Neural cell (in vitro differentiated cells): ENCODE measurements around the gene RBP5. TPM values are rescaled to one million over a fixed set of nuclear protein-coding genes. Genes with fewer than 3 reads are reported as not detected.
A peak's percentile ranks its signal among the peaks of the same experiment; 100 is the strongest.

Experiments
- H2AFZ ChIP-seq: fragments of 200-600, 300-800 bp; sonication (generic), shearing (Covaris generic); 2 replicates; pipeline ENCODE4 v1.6.0; 2014; ENCODE audit warnings: low read depth, mild to moderate bottlenecking, antibody characterized with exemption, low read length, moderate library complexity
- H3F3A ChIP-seq: fragments of 200-600 bp; shearing (Covaris generic); 2 replicates; pipeline ENCODE4 v1.6.1; 2016; ENCODE audit warnings: mild to moderate bottlenecking, moderate library complexity, mixed read lengths, antibody characterized with exemption, low read length; ENCODE audit not compliant: insufficient read depth, poor library complexity, severe bottlenecking
- H3K27ac ChIP-seq: fragments of 200-600, 300-800 bp; sonication (generic), shearing (Covaris generic); 2 replicates; pipeline ENCODE4 v1.5.1; 2014; ENCODE audit warnings: mild to moderate bottlenecking, low read length, moderate library complexity
- H3K27me3 ChIP-seq: fragments of 300-800, 200-600 bp; sonication (generic), shearing (Covaris generic); 2 replicates; pipeline ENCODE4 v1.6.0; 2014; ENCODE audit warnings: mild to moderate bottlenecking, low read depth, low read length, moderate library complexity; ENCODE audit not compliant: insufficient read depth
- H3K36me3 ChIP-seq: fragments of 300-800, 200-600 bp; sonication (generic), shearing (Covaris generic); 2 replicates; pipeline ENCODE4 v1.5.1; 2014; ENCODE audit warnings: mild to moderate bottlenecking, antibody characterized with exemption, low read length, moderate library complexity; ENCODE audit not compliant: insufficient read depth
- H3K4me2 ChIP-seq: fragments of 300-800, 200-600 bp; sonication (generic), shearing (Covaris generic); 2 replicates; pipeline ENCODE4 v1.6.0; 2014; ENCODE audit warnings: mild to moderate bottlenecking, low read length
- H3K4me3 ChIP-seq: fragments of 300-800, 200-600 bp; sonication (generic), shearing (Covaris generic); 2 replicates; pipeline ENCODE4 v1.5.1; 2014; ENCODE audit warnings: mild to moderate bottlenecking, low read length, moderate library complexity
- H3K79me2 ChIP-seq: fragments of 200-600 bp; shearing (Covaris generic); replicated peaks from 2 replicates; pipeline ENCODE4 v1.6.0; 2014; ENCODE audit warnings: mild to moderate bottlenecking, low read length, moderate library complexity; ENCODE audit not compliant: insufficient read depth
- H3K9ac ChIP-seq: fragments of 300-800, 200-600 bp; sonication (generic), shearing (Covaris generic); 2 replicates; pipeline ENCODE4 v1.6.1; 2016; ENCODE audit warnings: mild to moderate bottlenecking, low read length, mixed read lengths
- H3K9me2 ChIP-seq: fragments of 200-600 bp; shearing (Covaris generic); 2 replicates; pipeline ENCODE4 v1.6.1; 2016; ENCODE audit warnings: mild to moderate bottlenecking, low read length, mixed read lengths; ENCODE audit not compliant: insufficient read depth
- H3K9me3 ChIP-seq: fragments of 200-600, 300-800 bp; sonication (generic), shearing (Covaris generic); 2 replicates; pipeline ENCODE4 v1.6.1; 2016; ENCODE audit warnings: mild to moderate bottlenecking, mixed run types, low read length, moderate library complexity, mixed read lengths
- H4K20me1 ChIP-seq: fragments of 200-600 bp; shearing (Covaris generic); 2 replicates; pipeline ENCODE4 v1.6.1; 2016; ENCODE audit warnings: mild to moderate bottlenecking, mixed run types; ENCODE audit not compliant: insufficient read depth
- CTCF ChIP-seq: fragments of 450-650 bp; IDR thresholded peaks from 2 replicates; pipeline ENCODE4 v1.5.1; 2014; ENCODE audit warnings: antibody characterized with exemption, mild to moderate bottlenecking, moderate library complexity; ENCODE audit not compliant: poor library complexity, severe bottlenecking
- EP300 ChIP-seq: fragments of 450-650 bp; conservative IDR thresholded peaks from 2 replicates; pipeline ENCODE4 v1.6.1; 2014; ENCODE audit warnings: antibody characterized with exemption, mild to moderate bottlenecking, moderate library complexity; ENCODE audit not compliant: poor library complexity, severe bottlenecking
- EZH2 ChIP-seq: fragments of 200-600, 300-800 bp; shearing (Covaris generic), sonication (generic); IDR thresholded peaks from 2 replicates; pipeline ENCODE4 v1.6.1; 2014; ENCODE audit warnings: antibody characterized with exemption, low read length, borderline replicate concordance, mild to moderate bottlenecking; ENCODE audit not compliant: insufficient read depth, poor library complexity, severe bottlenecking
- MXI1 ChIP-seq: fragments of 450-650 bp; conservative IDR thresholded peaks from 2 replicates; pipeline ENCODE4 v1.6.1; 2014; ENCODE audit warnings: antibody characterized with exemption, mild to moderate bottlenecking; ENCODE audit not compliant: poor library complexity, severe bottlenecking
- POLR2AphosphoS5 ChIP-seq: IDR thresholded peaks from 2 replicates; pipeline ENCODE4 v1.6.1; 2012
- RAD21 ChIP-seq: fragments of 450-650 bp; conservative IDR thresholded peaks from 2 replicates; pipeline ENCODE4 v1.6.1; 2014; ENCODE audit warnings: antibody characterized with exemption, mild to moderate bottlenecking, moderate library complexity
- REST ChIP-seq: IDR thresholded peaks from 2 replicates; pipeline ENCODE4 v1.6.1; 2012; ENCODE audit warnings: borderline replicate concordance
- SMC3 ChIP-seq: fragments of 450-650 bp; conservative IDR thresholded peaks from 2 replicates; pipeline ENCODE4 v1.6.1; 2014; ENCODE audit warnings: antibody characterized with exemption, mild to moderate bottlenecking, moderate library complexity; ENCODE audit not compliant: poor library complexity
- TAF1 ChIP-seq: IDR thresholded peaks from 2 replicates; pipeline ENCODE4 v1.6.1; 2012; ENCODE audit warnings: low read depth
- polyA plus RNA-seq: library from polyadenylated mRNA; depleted of rRNA; stranded (reverse); fragments of >200 nt; gene quantifications from 2 replicates; pipeline ENCODE4 v1.2.3, GENCODE V29; 2014

Gene RBP5
- polyA plus RNA-seq, 1 donor from 2014 or later: 1.9 TPM

GRCh38 chr12:7113389-7113871, 15.3 kb downstream of the RBP5 start:
- TF ChIP-seq EP300: no peak
- TF ChIP-seq TAF1: no peak
- TF ChIP-seq REST: no peak
- TF ChIP-seq MXI1: peak; percentile 2
- peak; percentile 86 for TF ChIP-seq CTCF
- TF ChIP-seq EZH2: no peak
- peak; percentile 85 for TF ChIP-seq SMC3
- TF ChIP-seq RAD21: peak; percentile 77
- TF ChIP-seq POLR2AphosphoS5: no peak
- H2AFZ ChIP-seq: no peak overlapping the region
- H3K4me2 ChIP-seq: no peak overlapping the region

GRCh38 chr12:7112041-7112440, 16.6 kb downstream of the RBP5 start:
- H3K9me3 ChIP-seq: no peaks in the 10 kb centered on the region
- H3K9me2 ChIP-seq: no peaks in the 10 kb centered on the region
- H3K9ac ChIP-seq: peak overlapping the region; percentile 20
- H3K4me2 ChIP-seq: no peak overlapping the region
- H3K27ac ChIP-seq: no peak overlapping the region
- no peaks in the 10 kb centered on the region for H3K27me3 ChIP-seq
- H3F3A ChIP-seq: no peaks in the 10 kb centered on the region
- H3K79me2 ChIP-seq: no peaks in the 10 kb centered on the region
- no peak overlapping the region for H3K4me3 ChIP-seq
- no peaks in the 10 kb centered on the region for H3K36me3 ChIP-seq
- no peak for TF ChIP-seq EZH2
- TF ChIP-seq TAF1: no peak
- no peak for TF ChIP-seq MXI1
- no peak for TF ChIP-seq EP300
- no peak for TF ChIP-seq REST
- no peak for TF ChIP-seq POLR2AphosphoS5
- TF ChIP-seq RAD21: no peak
- no peak for TF ChIP-seq SMC3
- no peak for TF ChIP-seq CTCF
- H2AFZ ChIP-seq: no peak overlapping the region
- H4K20me1 ChIP-seq: no peaks in the 10 kb centered on the region

More at GRCh38 chr12:7113389-7113871, 15.3 kb downstream of the RBP5 start:
- H3K4me3 ChIP-seq: no peak overlapping the region
- no peaks in the 10 kb centered on the region for H3K79me2 ChIP-seq
- H3K36me3 ChIP-seq: no peaks in the 10 kb centered on the region
- H4K20me1 ChIP-seq: no peaks in the 10 kb centered on the region
- H3K27ac ChIP-seq: no peak overlapping the region
- H3F3A ChIP-seq: no peaks in the 10 kb centered on the region
- no peaks in the 10 kb centered on the region for H3K9me2 ChIP-seq
- H3K27me3 ChIP-seq: no peaks in the 10 kb centered on the region
- H3K9me3 ChIP-seq: no peaks in the 10 kb centered on the region
- H3K9ac ChIP-seq: no peak overlapping the region
